ENCODE measurements around the gene SYNCRIP. TPM values are rescaled to one million over a fixed set of nuclear protein-coding genes. Genes with fewer than 3 reads are reported as not detected.

SYNCRIP gene
- total and polyA plus RNA-seq, 2 donors from 2014 or later = 26.5 to 109 TPM

DNA sequence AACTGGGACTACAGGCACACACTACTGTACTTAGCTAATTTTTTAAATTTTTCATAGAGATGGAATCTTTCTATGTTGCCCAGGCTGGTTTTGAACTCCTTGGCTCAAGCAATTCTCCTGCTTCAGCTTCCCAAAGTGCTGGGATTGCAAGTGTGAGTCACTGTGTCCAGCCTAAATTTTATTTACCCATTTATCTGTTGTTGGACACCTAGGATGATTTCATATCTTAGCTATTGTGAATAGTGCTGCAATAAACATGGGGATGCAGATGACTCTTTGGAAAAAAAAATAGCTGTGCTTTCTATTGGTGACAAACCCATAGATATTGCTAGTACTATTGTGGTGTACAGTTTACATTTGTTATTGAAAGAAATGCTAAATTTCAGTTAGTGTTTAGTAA, 19.6 kb upstream of the SYNCRIP start:
- Histone ChIP-seq H3K4me3 (ENCODE audit: low read length in 3 of 3) (no peak overlapping the region), H3K9me3 (ENCODE audit: control insufficient read depth in 2 of 3, insufficient read depth in 1 of 3, low read length in 3 of 3) (no peaks in the 10 kb centered on the region), H3K4me1 (ENCODE audit: control insufficient read depth in 2 of 3, insufficient read depth in 2 of 3, low read depth in 1 of 3, low read length in 3 of 3) (no peaks in the 10 kb centered on the region), H3K27me3 (ENCODE audit: control insufficient read depth, insufficient read depth, low read length) (no peaks in the 10 kb centered on the region), H3K9ac (ENCODE audit: low read length in 3 of 3) (no peak overlapping the region), H3K36me3 (ENCODE audit: control insufficient read depth in 2 of 3, insufficient read depth in 3 of 3, low read length in 3 of 3) (peaks cover 0 to 4% (median 0%) of the 10 kb centered on the region in 3 donors), H3K27ac (ENCODE audit: low read depth in 2 of 2, low read length in 2 of 2) (no peak overlapping the region)
- DNase-seq (no peak), FAIRE-seq (no peak)
- intact Hi-C loops (cut with DNase I) = no loop called here
- TF ChIP-seq, protein P1, sequence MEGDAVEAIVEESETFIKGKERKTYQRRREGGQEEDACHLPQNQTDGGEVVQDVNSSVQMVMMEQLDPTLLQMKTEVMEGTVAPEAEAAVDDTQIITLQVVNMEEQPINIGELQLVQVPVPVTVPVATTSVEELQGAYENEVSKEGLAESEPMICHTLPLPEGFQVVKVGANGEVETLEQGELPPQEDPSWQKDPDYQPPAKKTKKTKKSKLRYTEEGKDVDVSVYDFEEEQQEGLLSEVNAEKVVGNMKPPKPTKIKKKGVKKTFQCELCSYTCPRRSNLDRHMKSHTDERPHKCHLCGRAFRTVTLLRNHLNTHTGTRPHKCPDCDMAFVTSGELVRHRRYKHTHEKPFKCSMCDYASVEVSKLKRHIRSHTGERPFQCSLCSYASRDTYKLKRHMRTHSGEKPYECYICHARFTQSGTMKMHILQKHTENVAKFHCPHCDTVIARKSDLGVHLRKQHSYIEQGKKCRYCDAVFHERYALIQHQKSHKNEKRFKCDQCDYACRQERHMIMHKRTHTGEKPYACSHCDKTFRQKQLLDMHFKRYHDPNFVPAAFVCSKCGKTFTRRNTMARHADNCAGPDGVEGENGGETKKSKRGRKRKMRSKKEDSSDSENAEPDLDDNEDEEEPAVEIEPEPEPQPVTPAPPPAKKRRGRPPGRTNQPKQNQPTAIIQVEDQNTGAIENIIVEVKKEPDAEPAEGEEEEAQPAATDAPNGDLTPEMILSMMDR (IDR thresholded peaks at IDR 0.05; ENCODE audit: borderline replicate concordance, extremely low read depth, insufficient read depth) = no peak

DNA sequence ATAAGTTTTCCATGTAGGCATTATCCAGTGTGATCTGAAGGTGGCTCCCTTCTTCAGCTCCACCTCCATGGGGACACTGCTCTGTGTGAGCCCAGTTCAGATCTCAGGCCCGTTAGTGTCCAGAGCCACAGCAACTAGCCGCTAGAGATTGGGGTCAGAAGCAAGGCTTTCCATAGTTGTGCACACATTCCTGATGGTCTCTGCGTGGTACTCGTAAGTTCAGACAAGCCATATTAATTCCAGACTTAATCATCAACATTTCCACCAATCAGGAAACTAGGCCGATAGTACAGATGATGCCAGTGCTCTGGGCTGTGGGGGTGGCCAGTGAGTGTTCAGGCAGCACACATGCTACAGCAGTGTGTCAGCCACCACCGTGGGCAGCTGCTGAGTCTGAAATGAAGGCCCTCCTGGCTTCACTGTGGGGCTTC, 17.5 kb upstream of the SYNCRIP start:
- Histone ChIP-seq H3K9me3 (ENCODE audit: control insufficient read depth in 2 of 3, insufficient read depth in 1 of 3, low read length in 3 of 3) (no peaks in the 10 kb centered on the region), H3K9ac (ENCODE audit: low read length in 3 of 3) (no peak overlapping the region), H3K4me1 (ENCODE audit: control insufficient read depth in 2 of 3, insufficient read depth in 2 of 3, low read depth in 1 of 3, low read length in 3 of 3) (no peaks in the 10 kb centered on the region), H3K27ac (ENCODE audit: low read depth in 2 of 2, low read length in 2 of 2) (no peak overlapping the region), H3K27me3 (ENCODE audit: control insufficient read depth, insufficient read depth, low read length) (no peaks in the 10 kb centered on the region), H3K4me3 (ENCODE audit: low read length in 3 of 3) (no peak overlapping the region), H3K36me3 (ENCODE audit: control insufficient read depth in 2 of 3, insufficient read depth in 3 of 3, low read length in 3 of 3) (peaks cover 0 to 4% (median 0%) of the 10 kb centered on the region in 3 donors)
- intact Hi-C loops (cut with DNase I) = no loop called here
- DNase-seq (no peak), FAIRE-seq (no peak)
- TF ChIP-seq, protein P1 (IDR thresholded peaks at IDR 0.05; ENCODE audit: borderline replicate concordance, extremely low read depth, insufficient read depth) = no peak

DNA sequence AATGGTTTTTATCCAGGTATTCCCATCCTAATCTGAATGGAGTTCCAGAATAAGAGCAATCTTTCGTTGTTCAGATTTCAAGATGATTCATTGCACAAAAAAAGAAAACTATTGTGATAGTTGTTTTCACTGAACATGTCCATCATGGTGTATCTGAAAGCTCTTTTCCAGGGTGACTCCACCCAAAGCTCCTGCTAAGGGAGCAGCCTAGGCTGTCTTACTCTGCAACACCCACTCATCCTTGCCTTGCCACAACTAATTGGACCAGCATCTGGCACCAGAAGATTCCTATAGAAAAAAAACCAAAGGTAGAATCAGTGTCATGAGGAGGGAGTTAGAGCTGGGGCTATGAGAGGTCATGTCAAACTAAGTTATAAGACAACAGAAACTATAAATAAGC, 7.9 kb upstream of the SYNCRIP start:
- intact Hi-C loops (cut with DNase I) = no loop called here
- Histone ChIP-seq H3K27ac (ENCODE audit: low read depth in 2 of 2, low read length in 2 of 2) (no peak overlapping the region), H3K36me3 (ENCODE audit: control insufficient read depth in 2 of 3, insufficient read depth in 3 of 3, low read length in 3 of 3) (no peaks in the 10 kb centered on the region), H3K27me3 (ENCODE audit: control insufficient read depth, insufficient read depth, low read length) (no peaks in the 10 kb centered on the region), H3K4me3 (ENCODE audit: low read length in 3 of 3) (no peak overlapping the region), H3K9me3 (ENCODE audit: control insufficient read depth in 2 of 3, insufficient read depth in 1 of 3, low read length in 3 of 3) (no peaks in the 10 kb centered on the region), H3K9ac (ENCODE audit: low read length in 3 of 3) (no peak overlapping the region), H3K4me1 (ENCODE audit: control insufficient read depth in 2 of 3, insufficient read depth in 2 of 3, low read depth in 1 of 3, low read length in 3 of 3) (no peaks in the 10 kb centered on the region)
- FAIRE-seq = no peak
- no peak for DNase-seq
- TF ChIP-seq, protein P1 (IDR thresholded peaks at IDR 0.05; ENCODE audit: borderline replicate concordance, extremely low read depth, insufficient read depth) = no peak

DNA sequence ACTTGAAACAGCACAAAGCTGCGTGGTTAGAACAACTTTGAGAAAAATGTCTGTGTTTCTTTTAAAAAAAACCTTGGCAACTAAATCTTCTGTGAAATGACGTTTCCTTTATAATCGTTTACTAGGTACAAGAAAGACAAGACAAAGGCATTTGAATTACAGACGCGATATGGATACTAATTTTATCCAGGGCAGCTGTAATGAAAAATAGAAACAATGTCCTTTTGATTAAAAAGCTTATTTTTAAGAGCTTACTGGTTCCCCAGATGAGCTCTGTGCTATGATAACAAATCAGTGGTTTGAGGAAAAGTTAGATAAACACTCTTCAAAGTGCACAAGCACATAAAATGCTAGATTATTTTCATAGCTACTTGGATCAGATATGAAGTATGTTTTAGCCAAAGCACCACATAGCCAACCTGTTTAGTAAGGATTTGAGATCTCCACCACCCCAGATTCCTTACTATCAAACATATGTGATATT, 1.6 kb upstream of the SYNCRIP start:
- intact Hi-C loops (cut with DNase I) = no loop called here
- no peak for FAIRE-seq

More for the DNA sequence above, 1.6 kb upstream of the SYNCRIP start:
- H3K27ac ChIP-seq (ENCODE audit: low read depth in 2 of 2, low read length in 2 of 2) = peak overlapping the region; percentile 99
- peak overlapping the region; percentile 60 to 89 (median 82) for H3K4me3 ChIP-seq (ENCODE audit: low read length in 3 of 3)
- TF ChIP-seq, protein P1 (IDR thresholded peaks at IDR 0.05; ENCODE audit: borderline replicate concordance, extremely low read depth, insufficient read depth) = no peak
- no peaks in the 10 kb centered on the region for H3K9me3 ChIP-seq (ENCODE audit: control insufficient read depth in 2 of 3, insufficient read depth in 1 of 3, low read length in 3 of 3)
- DNase-seq = peak in 1 of 5 donors; percentile 21
- peaks cover 3 to 17% (median 6%) of the 10 kb centered on the region in 3 donors for H3K4me1 ChIP-seq (ENCODE audit: control insufficient read depth in 2 of 3, insufficient read depth in 2 of 3, low read depth in 1 of 3, low read length in 3 of 3)
- peaks cover 0 to 10% (median 0%) of the 10 kb centered on the region in 3 donors for H3K36me3 ChIP-seq (ENCODE audit: control insufficient read depth in 2 of 3, insufficient read depth in 3 of 3, low read length in 3 of 3)
- H3K9ac ChIP-seq (ENCODE audit: low read length in 3 of 3) = peak overlapping the region; percentile 65 to 88 (median 85)
- H3K27me3 ChIP-seq (ENCODE audit: control insufficient read depth, insufficient read depth, low read length) = no peaks in the 10 kb centered on the region
